GM12892 (cell line): ENCODE measurements around the gene GPR173.

ENCODE experiments used
- POLR2A ChIP-seq: IDR thresholded peaks from 2 replicates; pipeline ENCODE4 v1.6.1; 2011; ENCODE audit warnings: low read depth, low read length, control low read depth
- POLR2AphosphoS5 ChIP-seq: IDR thresholded peaks from 2 replicates; pipeline ENCODE4 v1.6.1; 2011; ENCODE audit warnings: low read depth, low read length, control low read depth
- TAF1 ChIP-seq: IDR thresholded peaks from 2 replicates; pipeline ENCODE4 v1.6.1; 2011; ENCODE audit warnings: low read depth, mild to moderate bottlenecking, control low read depth, low read length, borderline replicate concordance

- TF ChIP-seq POLR2AphosphoS5, result no peak
- TF ChIP-seq POLR2A, result no peak
- no peak for TF ChIP-seq TAF1
Observed at GRCh38 chrX:53004811-53005210, 43.8 kb upstream of the GPR173 start.
